Chondrocyte (in vitro differentiated cells): ENCODE measurements around the gene CSNK1G3. TPM values are rescaled to one million over a fixed set of nuclear protein-coding genes. Genes with fewer than 3 reads are reported as not detected.

ENCODE experiments used
- DNase-seq: peaks from one replicate; pipeline ENCODE4 v3.0.0; 2021; ENCODE audit warnings: mixed read lengths, low spot score
- H3K27ac Mint-ChIP-seq: one replicate; pipeline ENCODE4 v1.8.0; 2021; ENCODE audit warnings: mild to moderate bottlenecking, moderate library complexity, mixed read lengths; ENCODE audit not compliant: unreplicated experiment
- H3K27me3 Mint-ChIP-seq: 2 replicates; pipeline ENCODE4 v1.8.0; 2021; ENCODE audit warnings: low read depth, mixed read lengths
- H3K36me3 Mint-ChIP-seq: 2 replicates; pipeline ENCODE4 v1.8.0; 2021; ENCODE audit warnings: low read depth, mixed read lengths
- H3K4me1 Mint-ChIP-seq: 2 replicates; pipeline ENCODE4 v1.8.0; 2021; ENCODE audit warnings: low read depth, mild to moderate bottlenecking, mixed read lengths
- H3K4me3 Mint-ChIP-seq: one replicate; pipeline ENCODE4 v1.8.0; 2021; ENCODE audit warnings: mild to moderate bottlenecking, moderate library complexity, mixed read lengths; ENCODE audit not compliant: unreplicated experiment
- H3K9me3 Mint-ChIP-seq: 2 replicates; pipeline ENCODE4 v1.8.0; 2021; ENCODE audit warnings: low read depth, mixed read lengths
- CTCF ChIP-seq: fragments of 200-600 bp; sonication (generic); IDR thresholded peaks from 2 replicates; pipeline ENCODE4 v1.5.0; 2021; ENCODE audit warnings: antibody characterized with exemption, mild to moderate bottlenecking, moderate library complexity
- total RNA-seq: library from RNA; stranded (reverse); gene quantifications from 3 replicates; pipeline ENCODE4 v1.2.1, GENCODE V29; 2021

CSNK1G3 gene
- total RNA-seq, 1 donor from 2014 or later = 42.2 TPM

DNA sequence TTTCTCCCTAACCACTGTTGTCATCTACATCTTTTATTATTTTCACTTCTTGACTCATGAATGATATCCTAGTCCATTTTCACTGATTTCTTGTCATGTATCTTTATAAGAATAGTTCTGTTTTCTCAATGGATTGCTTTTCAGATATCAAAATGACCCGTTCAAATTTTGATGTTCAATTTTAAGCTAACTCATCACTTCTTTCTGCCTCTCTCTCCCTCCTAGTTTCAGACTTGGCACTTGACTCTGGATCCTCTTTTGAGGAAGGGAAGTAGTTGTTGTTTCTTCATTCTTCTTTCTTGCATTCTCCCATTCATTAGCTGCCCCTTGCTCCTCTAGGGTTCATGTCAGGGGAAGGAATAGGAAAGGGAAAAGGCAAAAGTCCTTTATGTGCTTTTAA is 23.7 kb downstream of the CSNK1G3 start:
- no peak for TF ChIP-seq CTCF
- DNase-seq = no peak
- H3K36me3 Mint-ChIP-seq = no peaks in the 10 kb centered on the region
- H3K9me3 Mint-ChIP-seq = no peaks in the 10 kb centered on the region
- H3K4me1 Mint-ChIP-seq = peaks cover 17% of the 10 kb centered on the region
- no peak overlapping the region for H3K4me3 Mint-ChIP-seq
- H3K27ac Mint-ChIP-seq = no peak overlapping the region
- no peaks in the 10 kb centered on the region for H3K27me3 Mint-ChIP-seq

- DNase-seq = no peak
- H3K36me3 Mint-ChIP-seq = no peaks in the 10 kb centered on the region
- TF ChIP-seq CTCF = no peak
- H3K4me3 Mint-ChIP-seq = no peak overlapping the region
- H3K9me3 Mint-ChIP-seq = no peaks in the 10 kb centered on the region
- H3K27ac Mint-ChIP-seq = no peak overlapping the region
- H3K4me1 Mint-ChIP-seq = peaks cover 14% of the 10 kb centered on the region
- no peaks in the 10 kb centered on the region for H3K27me3 Mint-ChIP-seq
These were observed 25.3 kb downstream of the CSNK1G3 start for GRCh38 chr5:123537256-123537655.

DNA sequence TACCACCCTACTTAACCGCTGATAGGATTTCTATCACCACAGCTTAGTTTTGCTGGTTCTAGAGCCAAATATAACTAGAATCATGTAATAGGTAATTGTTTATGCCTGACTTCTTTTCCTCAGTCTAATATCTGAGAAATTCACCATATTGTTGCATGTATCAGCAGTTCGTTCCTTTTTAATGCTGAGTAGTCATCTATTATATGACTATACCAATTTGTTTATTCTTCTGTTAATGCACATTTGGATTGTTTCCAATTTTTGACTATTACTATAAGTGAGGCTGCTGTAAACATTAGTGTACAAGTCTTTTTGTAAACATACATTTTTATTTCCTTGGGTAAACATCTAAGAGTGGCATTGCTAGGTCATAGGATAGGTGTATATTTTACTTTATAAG is 25.9 kb downstream of the CSNK1G3 start:
- no peaks in the 10 kb centered on the region for H3K9me3 Mint-ChIP-seq
- no peak for DNase-seq
- peaks cover 20% of the 10 kb centered on the region for H3K4me1 Mint-ChIP-seq
- TF ChIP-seq CTCF = no peak
- H3K27me3 Mint-ChIP-seq = no peaks in the 10 kb centered on the region
- no peak overlapping the region for H3K4me3 Mint-ChIP-seq
- H3K27ac Mint-ChIP-seq = no peak overlapping the region
- no peaks in the 10 kb centered on the region for H3K36me3 Mint-ChIP-seq

- Mint-ChIP-seq H3K4me1 (peaks cover 24% of the 10 kb centered on the region), H3K4me3 (no peak overlapping the region), H3K27me3 (no peaks in the 10 kb centered on the region), H3K27ac (peak overlapping the region; percentile 17), H3K9me3 (no peaks in the 10 kb centered on the region), H3K36me3 (no peaks in the 10 kb centered on the region)
- TF ChIP-seq CTCF = no peak
- DNase-seq = no peak
These were observed 26.9 kb downstream of the CSNK1G3 start for GRCh38 chr5:123538670-123539459.

DNA sequence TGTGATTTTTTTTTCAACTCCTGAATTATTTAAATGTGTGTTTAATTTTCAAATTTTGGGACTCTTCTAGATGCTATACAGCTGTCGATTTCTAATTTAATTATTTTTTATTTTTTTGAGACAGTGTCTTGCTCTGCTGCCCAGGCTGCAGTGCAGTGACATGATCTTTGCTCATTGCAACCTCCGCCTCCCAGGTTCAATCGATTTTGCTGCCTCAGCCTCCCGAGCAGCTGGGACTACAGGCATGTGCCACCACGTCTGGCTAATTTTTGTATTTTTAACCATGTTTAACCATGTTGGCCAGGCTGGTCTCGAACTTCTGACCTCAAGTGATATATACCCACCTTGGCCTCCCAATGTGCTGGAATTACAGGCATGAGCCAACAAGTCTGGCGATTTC is 28.6 kb downstream of the CSNK1G3 start:
- Mint-ChIP-seq H3K4me3 (no peak overlapping the region), H3K27ac (no peak overlapping the region), H3K4me1 (peaks cover 27% of the 10 kb centered on the region), H3K36me3 (peaks cover 1% of the 10 kb centered on the region), H3K9me3 (no peaks in the 10 kb centered on the region), H3K27me3 (no peaks in the 10 kb centered on the region)
- no peak for DNase-seq
- no peak for TF ChIP-seq CTCF
